GM19025 (cell line): ENCODE measurements around the gene KCNAB2.

Experiments
- ATAC-seq: cut with Tn5 transposase; IDR thresholded peaks from one replicate; pipeline ENCODE4 v1.9.1; 2021; ENCODE audit warnings: mild to moderate bottlenecking, low read depth, moderate library complexity; ENCODE audit not compliant: unreplicated experiment

Gene KCNAB2

GRCh38 chr1:6142734-6143133, 97.0 kb downstream of the KCNAB2 start:
- no peak for ATAC-seq

- no peak for ATAC-seq
Observed at GRCh38 chr1:6143395-6143794, 97.7 kb downstream of the KCNAB2 start.

- ATAC-seq = no peak
Observed at GRCh38 chr1:6144175-6144574, 98.5 kb downstream of the KCNAB2 start.

- no peak for ATAC-seq
Observed at GRCh38 chr1:6144647-6145395, 99.1 kb downstream of the KCNAB2 start.

GRCh38 chr1:6145396-6145750, 99.7 kb downstream of the KCNAB2 start:
- ATAC-seq = no peak

- no peak for ATAC-seq
Observed at GRCh38 chr1:6145864-6146410, 100.2 kb downstream of the KCNAB2 start.

GRCh38 chr1:6148497-6149241, 103.0 kb downstream of the KCNAB2 start:
- no peak for ATAC-seq

GRCh38 chr1:6149597-6149996, 103.9 kb downstream of the KCNAB2 start:
- no peak for ATAC-seq

GRCh38 chr1:6150006-6150938, 104.6 kb downstream of the KCNAB2 start:
- no peak for ATAC-seq
